IMR-90 (cell line): ENCODE results near the gene C21orf58.

Experiments used
- CEBPB ChIP-seq: IDR thresholded peaks from 2 replicates; pipeline ENCODE4 v1.6.1; 2012; ENCODE audit warnings: low read depth, low read length, improper control_type of control experiment
- CTCF ChIP-seq: conservative IDR thresholded peaks from 2 replicates; pipeline ENCODE4 v1.5.1; 2012; ENCODE audit warnings: mild to moderate bottlenecking, low read depth, low read length, improper control_type of control experiment
- MAFK ChIP-seq: IDR thresholded peaks from 2 replicates; pipeline ENCODE4 v1.6.1; 2012; ENCODE audit warnings: low read depth, low read length, improper control_type of control experiment
- POLR2A ChIP-seq: IDR thresholded peaks from 2 replicates; pipeline ENCODE4 v1.6.1; 2012; ENCODE audit warnings: mild to moderate bottlenecking, low read depth, low read length
- RCOR1 ChIP-seq: IDR thresholded peaks from 2 replicates; pipeline ENCODE4 v1.6.1; 2012; ENCODE audit warnings: mild to moderate bottlenecking, low read length, improper control_type of control experiment; ENCODE audit not compliant: insufficient replicate concordance
- SMC3 ChIP-seq: fragments of 150-350 bp; IDR thresholded peaks from 2 replicates; pipeline ENCODE4 v1.6.1; 2016; ENCODE audit warnings: low read depth, mild to moderate bottlenecking, antibody characterized with exemption, low read length, moderate library complexity
- USF2 ChIP-seq: fragments of 150-350 bp; IDR thresholded peaks from 2 replicates; pipeline ENCODE4 v1.6.1; 2017; ENCODE audit warnings: mild to moderate bottlenecking, antibody characterized with exemption, low read length, low read depth

GRCh38 chr21:46299167-46299566, 24.5 kb downstream of the C21orf58 start:
- TF ChIP-seq POLR2A: no peak
- TF ChIP-seq MAFK: no peak
- no peak for TF ChIP-seq CTCF
- no peak for TF ChIP-seq USF2
- TF ChIP-seq SMC3: no peak
- no peak for TF ChIP-seq RCOR1
- TF ChIP-seq CEBPB: no peak
